ENCODE measurements around the gene TM4SF4.

Gene TM4SF4

GRCh38 chr3:149506540-149506939, 32.0 kb downstream of the TM4SF4 start:
- TF ChIP-seq CTCF (IDR thresholded peaks at IDR 0.05; ENCODE audit: extremely low read depth, insufficient read depth, missing control alignments) = no peak
- in situ Hi-C loops (cut with MboI; ENCODE audit: low pct_unique_long_range_greater_than_20kb, low sequenced_read_pairs, unreplicated experiment) = no loop called here
- DNase-seq (ENCODE audit: low spot score) = no peak

- no peak for DNase-seq (ENCODE audit: low spot score)
- no peak for TF ChIP-seq CTCF (IDR thresholded peaks at IDR 0.05; ENCODE audit: extremely low read depth, insufficient read depth, missing control alignments)
- in situ Hi-C loops (cut with MboI; ENCODE audit: low pct_unique_long_range_greater_than_20kb, low sequenced_read_pairs, unreplicated experiment) = no loop called here
Measured at GRCh38 chr3:149506965-149507364, 32.5 kb downstream of the TM4SF4 start.

GRCh38 chr3:149507491-149508324, 33.2 kb downstream of the TM4SF4 start:
- no peak for DNase-seq (ENCODE audit: low spot score)
- no peak for TF ChIP-seq CTCF (IDR thresholded peaks at IDR 0.05; ENCODE audit: extremely low read depth, insufficient read depth, missing control alignments)
- in situ Hi-C loops (cut with MboI; ENCODE audit: low pct_unique_long_range_greater_than_20kb, low sequenced_read_pairs, unreplicated experiment) = no loop called here

- no peak for TF ChIP-seq CTCF (IDR thresholded peaks at IDR 0.05; ENCODE audit: extremely low read depth, insufficient read depth, missing control alignments)
- in situ Hi-C loops (cut with MboI; ENCODE audit: low pct_unique_long_range_greater_than_20kb, low sequenced_read_pairs, unreplicated experiment) = no loop called here
- no peak for DNase-seq (ENCODE audit: low spot score)
Measured at GRCh38 chr3:149509526-149509925, 35.0 kb downstream of the TM4SF4 start.

GRCh38 chr3:149510480-149510879, 36.0 kb downstream of the TM4SF4 start:
- no peak for DNase-seq (ENCODE audit: low spot score)
- TF ChIP-seq CTCF (IDR thresholded peaks at IDR 0.05; ENCODE audit: extremely low read depth, insufficient read depth, missing control alignments) = no peak
- in situ Hi-C loops (cut with MboI; ENCODE audit: low pct_unique_long_range_greater_than_20kb, low sequenced_read_pairs, unreplicated experiment) = no loop called here

GRCh38 chr3:149511040-149511626, 36.6 kb downstream of the TM4SF4 start:
- in situ Hi-C loops (cut with MboI; ENCODE audit: low pct_unique_long_range_greater_than_20kb, low sequenced_read_pairs, unreplicated experiment) = no loop called here
- DNase-seq (ENCODE audit: low spot score) = no peak
- no peak for TF ChIP-seq CTCF (IDR thresholded peaks at IDR 0.05; ENCODE audit: extremely low read depth, insufficient read depth, missing control alignments)

Data from GM13977 (cell line).